Spleen (tissue), 11 donors: ENCODE results near the gene HES3. TPM values are rescaled to one million over a fixed set of nuclear protein-coding genes. Genes with fewer than 3 reads are reported as not detected.

Source experiments
- DNase-seq: peaks from one replicate; pipeline ENCODE4 v3.0.0-alpha.2; 2020
- H3K27ac ChIP-seq, 8 donors: fragments of 200-600 bp; sonication (generic) in 7 of 8; 1 replicate in 4 of 8; 2 replicates in 4 of 8; pipeline versions ENCODE4 v1.5.0 to v1.8.0; 2016 to 2021; ENCODE audit warnings: inconsistent platforms in 4 of 8, mild to moderate bottlenecking in 4 of 8, moderate library complexity in 1 of 8
- H3K27me3 ChIP-seq, 7 donors: fragments of 200-600 bp; sonication (generic) in 6 of 7; replicated peaks in 1 of 7; 1 replicate in 4 of 7; 2 replicates in 3 of 7; pipeline versions ENCODE4 v1.5.0 to v1.8.0; 2016 to 2021; ENCODE audit warnings: inconsistent platforms in 3 of 7, mild to moderate bottlenecking in 1 of 7
- H3K36me3 ChIP-seq, 6 donors: fragments of 200-600 bp; sonication (generic) in 5 of 6; 1 replicate in 4 of 6; 2 replicates in 2 of 6; pipeline versions ENCODE4 v1.5.0 to v1.8.0; 2016 to 2021; ENCODE audit warnings: inconsistent platforms in 2 of 6
- H3K4me1 ChIP-seq, 6 donors: fragments of 200-600 bp; sonication (generic) in 5 of 6; 1 replicate in 3 of 6; 2 replicates in 3 of 6; pipeline versions ENCODE4 v1.5.0 to v1.8.0; 2016 to 2021; ENCODE audit warnings: inconsistent platforms in 3 of 6
- H3K4me3 ChIP-seq, 8 donors: fragments of 200-600 bp; sonication (generic) in 7 of 8; 1 replicate in 4 of 8; 2 replicates in 4 of 8; pipeline versions ENCODE4 v1.5.0 to v1.8.0; 2016 to 2021; ENCODE audit warnings: inconsistent platforms in 4 of 8, mild to moderate bottlenecking in 4 of 8, moderate library complexity in 2 of 8
- H3K9me3 ChIP-seq, 8 donors: fragments of 200-600 bp; sonication (generic) in 7 of 8; 1 replicate in 4 of 8; 2 replicates in 4 of 8; pipeline versions ENCODE4 v1.5.0 to v1.8.0; 2016 to 2021; ENCODE audit warnings: inconsistent platforms in 4 of 8
- POLR2A ChIP-seq, 3 donors: fragments of 450-650 bp; IDR thresholded peaks; one replicate each; pipeline ENCODE4 v1.5.1; 2017; ENCODE audit warnings: antibody characterized with exemption in 3 of 3, mild to moderate bottlenecking in 1 of 3
- POLR2AphosphoS5 ChIP-seq, 3 donors: sonication (generic); formaldehyde crosslinking; IDR thresholded peaks; one replicate each; pipeline ENCODE4 v1.5.1; 2017; ENCODE audit warnings: antibody characterized with exemption in 3 of 3
- WGBS, 5 donors: extraction: QIAGEN DNeasy Blood & Tissue Kit in 3 of 5; methylation state at CpG; one replicate each; pipeline versions ENCODE4 v1.1.5 to v1.1.7; 2013 to 2018; 5-methylcytosine and 5-hydroxymethylcytosine counted together
- intact Hi-C: fragments of 100-400 bp; cut with DNase I; formaldehyde crosslinking; loops from one replicate; pipeline ENCODE4 v1.15.0; 2023; ENCODE audit warnings: low total_unique reads
- polyA plus RNA-seq, 3 donors: library from polyadenylated mRNA; stranded (reverse); fragments of 200-250 nt; gene quantifications; one replicate each; pipeline ENCODE4 v1.2.1, GENCODE V29; 2013
- total RNA-seq, 7 donors: library from RNA; depleted of rRNA in 3 of 7; stranded (reverse); fragments of >200 nt in 3 of 7; fragmentation: NEBNext Ultra II Directional in 4 of 7; extraction: Animal tissue kit (Norgen Biotek cat#: 25700) in 4 of 7; gene quantifications; one replicate each; pipeline versions ENCODE4 v1.1.0 to v1.2.1, GENCODE V29; 2016 to 2021
- TF ChIP-seq, protein P1 (sequence below), 11 experiments: fragments of 200-600 bp in 7 of 11; fragments of 450-650 bp in 4 of 11; sonication (generic) in 4 of 11; IDR thresholded peaks in 8 of 11; conservative IDR thresholded peaks in 3 of 11; 1 replicate in 7 of 11; 2 replicates in 4 of 11; pipeline versions ENCODE4 v1.4.0 to v1.8.0; 2016 to 2021; ENCODE audit warnings: antibody characterized with exemption in 11 of 11, inconsistent platforms in 4 of 11, mild to moderate bottlenecking in 1 of 11
- donor health status: healthy with polysubstance abuse.
- donor health status: DM: no; HTN: no; CAD: no; lungs with moderate emphysema.
- donor health status: DM: no; HTN: no; CAD: no.
- donor health status: Bipolar disorder and iron deficiency.
- donor health status: healthy.
- donor health status: DM: no; HTN: no; CAD: no.
- donor health status: DM: yes; HTN: yes; CAD: no.

Gene HES3
- total and polyA plus RNA-seq, 10 donors: not detected

DNA sequence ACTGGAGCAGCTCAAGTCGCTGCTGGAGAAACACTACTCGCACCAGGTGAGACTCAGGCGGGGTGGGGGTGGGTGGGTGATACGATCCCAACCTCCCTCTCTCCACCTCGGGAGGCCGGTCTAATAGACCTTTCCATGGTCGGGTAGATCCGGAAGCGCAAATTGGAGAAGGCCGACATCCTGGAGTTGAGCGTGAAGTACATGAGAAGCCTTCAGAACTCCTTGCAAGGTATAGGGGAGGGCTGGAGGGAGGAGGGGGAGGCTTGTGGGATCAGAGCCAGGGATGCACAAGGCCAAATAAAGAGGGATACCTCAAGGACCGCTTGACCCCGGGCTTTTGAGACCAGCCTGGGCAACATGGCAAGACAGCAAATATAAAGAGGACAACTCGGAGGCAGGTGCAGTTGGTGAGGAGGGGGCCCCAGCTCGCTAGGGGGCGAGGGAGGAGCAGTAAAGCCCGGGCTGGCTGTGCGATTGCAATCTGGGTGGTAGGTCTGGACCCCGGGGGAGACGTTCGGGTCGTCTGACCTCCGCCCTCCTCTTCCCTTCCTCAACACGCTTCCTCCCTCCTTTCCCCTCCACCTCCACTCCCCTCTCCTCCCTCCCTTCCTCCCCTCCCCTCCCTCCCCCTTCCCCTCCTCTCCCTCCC, 546 bp downstream of the HES3 start:
- no peak for DNase-seq
- 2 to 4% (median 4%) methylated on average over 23 to 24 of the region's 24 CpGs for WGBS, 5 donors
- peaks cover 13 to 100% (median 88%) of the 10 kb centered on the region in 7 donors for H3K27me3 ChIP-seq
- intact Hi-C loops: loop anchor here (5.0 kb wide), 2 partner anchors 98 to 163 kb away; no protein-coding TSS in a partner anchor
- H3K4me3 ChIP-seq: peak overlapping the region in 1 of 8 donors; percentile 52
- H3K27ac ChIP-seq: no peak overlapping the region
- H3K9me3 ChIP-seq: no peaks in the 10 kb centered on the region
- H3K4me1 ChIP-seq: peaks cover 29 to 67% (median 50%) of the 10 kb centered on the region in 6 donors
- TF ChIP-seq, protein P1, sequence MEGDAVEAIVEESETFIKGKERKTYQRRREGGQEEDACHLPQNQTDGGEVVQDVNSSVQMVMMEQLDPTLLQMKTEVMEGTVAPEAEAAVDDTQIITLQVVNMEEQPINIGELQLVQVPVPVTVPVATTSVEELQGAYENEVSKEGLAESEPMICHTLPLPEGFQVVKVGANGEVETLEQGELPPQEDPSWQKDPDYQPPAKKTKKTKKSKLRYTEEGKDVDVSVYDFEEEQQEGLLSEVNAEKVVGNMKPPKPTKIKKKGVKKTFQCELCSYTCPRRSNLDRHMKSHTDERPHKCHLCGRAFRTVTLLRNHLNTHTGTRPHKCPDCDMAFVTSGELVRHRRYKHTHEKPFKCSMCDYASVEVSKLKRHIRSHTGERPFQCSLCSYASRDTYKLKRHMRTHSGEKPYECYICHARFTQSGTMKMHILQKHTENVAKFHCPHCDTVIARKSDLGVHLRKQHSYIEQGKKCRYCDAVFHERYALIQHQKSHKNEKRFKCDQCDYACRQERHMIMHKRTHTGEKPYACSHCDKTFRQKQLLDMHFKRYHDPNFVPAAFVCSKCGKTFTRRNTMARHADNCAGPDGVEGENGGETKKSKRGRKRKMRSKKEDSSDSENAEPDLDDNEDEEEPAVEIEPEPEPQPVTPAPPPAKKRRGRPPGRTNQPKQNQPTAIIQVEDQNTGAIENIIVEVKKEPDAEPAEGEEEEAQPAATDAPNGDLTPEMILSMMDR (IDR thresholded peaks at IDR 0.05 in 8 of 11, conservative IDR thresholded peaks at IDR 0.05 in 3 of 11): no peak
- TF ChIP-seq POLR2AphosphoS5 (IDR thresholded peaks at IDR 0.05): no peak
- no peak for TF ChIP-seq POLR2A (IDR thresholded peaks at IDR 0.05)
- no peaks in the 10 kb centered on the region for H3K36me3 ChIP-seq

- Histone ChIP-seq H3K27ac (no peak overlapping the region), H3K9me3 (no peaks in the 10 kb centered on the region), H3K4me3 (peak overlapping the region in 4 of 8 donors; percentile 5 to 52 (median 16)), H3K4me1 (peaks cover 29 to 73% (median 56%) of the 10 kb centered on the region in 6 donors), H3K27me3 (peaks cover 13 to 100% (median 87%) of the 10 kb centered on the region in 7 donors), H3K36me3 (no peaks in the 10 kb centered on the region)
- intact Hi-C loops: loop anchor here (5.0 kb wide), 2 partner anchors 97 to 162 kb away; no protein-coding TSS in a partner anchor
- no peak for TF ChIP-seq POLR2A (IDR thresholded peaks at IDR 0.05)
- TF ChIP-seq POLR2AphosphoS5 (IDR thresholded peaks at IDR 0.05): peak; percentile 37 to 73 (median 44)
- TF ChIP-seq, protein P1 (IDR thresholded peaks at IDR 0.05 in 8 of 11, conservative IDR thresholded peaks at IDR 0.05 in 3 of 11): peak; percentile 56 to 86 (median 75)
- DNase-seq: peak; percentile 92
- 2 to 4% (median 2%) methylated on average over 27 to 79 of the region's 79 CpGs for WGBS, 5 donors
These were observed 1.3 kb downstream of the HES3 start for GRCh38 chr1:6245086-6245868.

DNA sequence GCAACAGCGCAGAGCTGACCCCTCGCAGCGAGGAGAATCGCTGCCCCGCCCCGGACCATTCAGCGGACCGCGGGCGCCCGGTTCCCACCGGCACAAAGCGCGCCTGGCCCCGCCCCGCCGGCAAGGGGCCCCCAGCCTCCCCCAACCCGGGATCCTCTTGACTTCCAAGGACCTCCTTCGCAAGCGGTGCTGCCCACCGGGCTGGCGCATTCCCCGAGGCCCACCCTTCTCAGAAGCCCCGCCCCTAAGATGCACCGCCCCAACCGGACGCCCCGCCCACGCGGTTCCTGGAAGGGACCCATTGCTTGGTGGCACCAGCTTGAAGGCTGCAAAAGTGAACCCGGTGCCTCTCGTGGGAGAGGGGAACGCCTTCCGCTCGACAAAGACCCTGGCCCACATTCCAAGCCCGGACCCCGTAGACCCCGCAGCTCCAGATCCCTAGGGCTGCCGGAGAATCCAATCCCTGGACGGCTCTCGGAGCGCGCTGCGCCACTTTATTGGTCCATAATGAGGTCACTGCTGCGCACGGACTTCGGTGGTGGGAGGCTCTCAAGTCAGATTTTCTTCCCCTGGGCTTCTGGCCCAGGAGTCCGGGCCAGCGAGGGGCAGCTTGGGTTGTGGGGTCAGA, 2.0 kb downstream of the HES3 start:
- no peak for DNase-seq
- Histone ChIP-seq H3K27me3 (peaks cover 13 to 100% (median 86%) of the 10 kb centered on the region in 7 donors), H3K36me3 (no peaks in the 10 kb centered on the region), H3K9me3 (no peaks in the 10 kb centered on the region), H3K4me3 (peak overlapping the region in 4 of 8 donors; percentile 5 to 52 (median 16)), H3K4me1 (peaks cover 29 to 80% (median 59%) of the 10 kb centered on the region in 6 donors), H3K27ac (no peak overlapping the region)
- TF ChIP-seq, protein P1 (IDR thresholded peaks at IDR 0.05 in 8 of 11, conservative IDR thresholded peaks at IDR 0.05 in 3 of 11): no peak
- TF ChIP-seq POLR2A (IDR thresholded peaks at IDR 0.05) (no peak), POLR2AphosphoS5 (IDR thresholded peaks at IDR 0.05) (no peak)
- WGBS, 5 donors: 5 to 15% (median 6%) methylated on average over 10 to 49 of the region's 49 CpGs
- intact Hi-C loops: loop anchor here (5.0 kb wide), 2 partner anchors 96 to 161 kb away; no protein-coding TSS in a partner anchor
